GM12878 (cell line): Measurements from ENCODE around the gene KRTCAP3. TPM values are rescaled to one million over a fixed set of nuclear protein-coding genes. Genes with fewer than 3 reads are reported as not detected.

Experiments
- BCL3 ChIP-seq: IDR thresholded peaks from 2 replicates; pipeline ENCODE4 v1.6.1; 2011; ENCODE audit warnings: borderline replicate concordance, low read depth, mild to moderate bottlenecking, moderate library complexity, low read length; ENCODE audit not compliant: insufficient read depth, poor library complexity, severe bottlenecking
- BRCA1 ChIP-seq: IDR thresholded peaks from 2 replicates; pipeline ENCODE4 v1.6.1; 2011; ENCODE audit warnings: low read depth, low read length, improper control_type of control experiment
- CHD2 ChIP-seq: IDR thresholded peaks from 2 replicates; pipeline ENCODE4 v1.6.1; 2011; ENCODE audit warnings: low read depth, low read length, improper control_type of control experiment, borderline replicate concordance
- CTCF ChIP-seq, 3 experiments: IDR thresholded peaks in 2 of 3; conservative IDR thresholded peaks in 1 of 3; 2 replicates each; pipeline ENCODE4 v1.5.1; 2011; ENCODE audit warnings: low read depth in 3 of 3, low read length in 3 of 3, mild to moderate bottlenecking in 3 of 3, control low read depth in 2 of 3, moderate library complexity in 2 of 3, inconsistent platforms in 1 of 3, mixed read lengths in 1 of 3; ENCODE audit not compliant: control insufficient read depth in 2 of 3, insufficient read depth in 1 of 3; ENCODE audit errors: extremely low read depth in 1 of 3
- EGR1 ChIP-seq, 2 experiments: IDR thresholded peaks; 1 replicate in 1 of 2; 2 replicates in 1 of 2; pipeline ENCODE4 v1.6.1; 2011 to 2012; ENCODE audit warnings: low read depth in 2 of 2, low read length in 2 of 2, borderline replicate concordance in 1 of 2, mild to moderate bottlenecking in 1 of 2, moderate library complexity in 1 of 2
- HDAC6 ChIP-seq: fragments of 200-600 bp; sonication (generic); IDR thresholded peaks from one replicate; pipeline ENCODE4 v1.8.0; 2017; ENCODE audit warnings: antibody characterized with exemption; ENCODE audit not compliant: unreplicated experiment
- IKZF1 ChIP-seq: fragments of 450-650 bp; conservative IDR thresholded peaks from 2 replicates; pipeline ENCODE4 v1.6.1; 2017; ENCODE audit warnings: antibody characterized with exemption, mild to moderate bottlenecking
- IRF5 ChIP-seq: fragments of 450-650 bp; IDR thresholded peaks from 2 replicates; pipeline ENCODE4 v1.6.1; 2017; ENCODE audit warnings: borderline replicate concordance
- KDM1A ChIP-seq: fragments of 200-600 bp; sonication (generic); IDR thresholded peaks from 2 replicates; pipeline ENCODE4 v1.6.1; 2016; ENCODE audit warnings: borderline replicate concordance
- MTA3 ChIP-seq: IDR thresholded peaks from 2 replicates; pipeline ENCODE4 v1.6.1; 2012; ENCODE audit warnings: low read length, inconsistent platforms, borderline replicate concordance
- NFYA ChIP-seq: IDR thresholded peaks from 2 replicates; pipeline ENCODE4 v1.6.1; 2011; ENCODE audit warnings: low read depth, mild to moderate bottlenecking, low read length, improper control_type of control experiment, borderline replicate concordance
- NR2C1 ChIP-seq: fragments of 450-650 bp; IDR thresholded peaks from 2 replicates; pipeline ENCODE4 v1.6.1; 2017; ENCODE audit warnings: antibody characterized with exemption, mild to moderate bottlenecking, moderate library complexity
- PML ChIP-seq: IDR thresholded peaks from 2 replicates; pipeline ENCODE4 v1.6.1; 2012; ENCODE audit warnings: low read length, inconsistent platforms
- POLR2A ChIP-seq: IDR thresholded peaks from 2 replicates; pipeline ENCODE4 v1.6.1; 2011; ENCODE audit warnings: low read depth, mild to moderate bottlenecking, low read length
- RFX5 ChIP-seq: IDR thresholded peaks from 2 replicates; pipeline ENCODE4 v1.6.1; 2011; ENCODE audit warnings: low read depth, low read length, improper control_type of control experiment
- STAT1 ChIP-seq: fragments of 450-650 bp; conservative IDR thresholded peaks from 2 replicates; pipeline ENCODE4 v1.6.1; 2014; ENCODE audit warnings: antibody characterized with exemption, mild to moderate bottlenecking
- TARDBP ChIP-seq: IDR thresholded peaks from 2 replicates; pipeline ENCODE4 v1.6.1; 2016; ENCODE audit warnings: borderline replicate concordance
- YBX1 ChIP-seq: fragments of 450-650 bp; IDR thresholded peaks from 2 replicates; pipeline ENCODE4 v1.6.1; 2016; ENCODE audit warnings: antibody characterized with exemption
- ZNF207 ChIP-seq: fragments of 450-650 bp; IDR thresholded peaks from 2 replicates; pipeline ENCODE4 v1.6.1; 2014; ENCODE audit warnings: antibody characterized with exemption, mild to moderate bottlenecking, borderline replicate concordance
- polyA plus RNA-seq, 11 experiments: library from polyadenylated mRNA; depleted of rRNA in 4 of 11; unstranded in 6 of 11; stranded (reverse) in 5 of 11; fragments of >200 nt; fragmentation: Nextera tagmentation in 4 of 11; fragmentation: Illumina TruSeq in 1 of 11; extraction: Ambion mirVana in 4 of 11; extraction: Trizol in 1 of 11; gene quantifications; 1 replicate in 1 of 11; 2 replicates in 10 of 11; pipeline versions ENCODE4 v1.2.1 to v1.2.3, GENCODE V29; 2011 to 2016; ENCODE audit warnings: inconsistent platforms in 2 of 11, missing spikeins in 2 of 11, low read depth in 1 of 11
- total RNA-seq, 4 experiments: library from RNA; depleted of rRNA in 3 of 4; stranded (reverse); fragments of >200 nt in 3 of 4; fragmentation: Illumina TruSeq in 1 of 4; extraction: Trizol in 1 of 4; gene quantifications; 2 replicates each; pipeline versions ENCODE4 v1.2.1 to v1.2.3, GENCODE V29; 2013 to 2021
- TF ChIP-seq, protein P1 (sequence below): IDR thresholded peaks from 2 replicates; pipeline ENCODE4 v1.6.1; 2012; ENCODE audit warnings: improper control_type of control experiment, low read depth, low read length; ENCODE audit not compliant: insufficient replicate concordance

KRTCAP3 gene
- total and polyA plus RNA-seq, 10 of the 15 experiments (the other 5 are each of a cell fraction or from before 2014, with no cell fraction given) = 0.26 to 2.2 (median 0.82) TPM; not detected in 1

DNA sequence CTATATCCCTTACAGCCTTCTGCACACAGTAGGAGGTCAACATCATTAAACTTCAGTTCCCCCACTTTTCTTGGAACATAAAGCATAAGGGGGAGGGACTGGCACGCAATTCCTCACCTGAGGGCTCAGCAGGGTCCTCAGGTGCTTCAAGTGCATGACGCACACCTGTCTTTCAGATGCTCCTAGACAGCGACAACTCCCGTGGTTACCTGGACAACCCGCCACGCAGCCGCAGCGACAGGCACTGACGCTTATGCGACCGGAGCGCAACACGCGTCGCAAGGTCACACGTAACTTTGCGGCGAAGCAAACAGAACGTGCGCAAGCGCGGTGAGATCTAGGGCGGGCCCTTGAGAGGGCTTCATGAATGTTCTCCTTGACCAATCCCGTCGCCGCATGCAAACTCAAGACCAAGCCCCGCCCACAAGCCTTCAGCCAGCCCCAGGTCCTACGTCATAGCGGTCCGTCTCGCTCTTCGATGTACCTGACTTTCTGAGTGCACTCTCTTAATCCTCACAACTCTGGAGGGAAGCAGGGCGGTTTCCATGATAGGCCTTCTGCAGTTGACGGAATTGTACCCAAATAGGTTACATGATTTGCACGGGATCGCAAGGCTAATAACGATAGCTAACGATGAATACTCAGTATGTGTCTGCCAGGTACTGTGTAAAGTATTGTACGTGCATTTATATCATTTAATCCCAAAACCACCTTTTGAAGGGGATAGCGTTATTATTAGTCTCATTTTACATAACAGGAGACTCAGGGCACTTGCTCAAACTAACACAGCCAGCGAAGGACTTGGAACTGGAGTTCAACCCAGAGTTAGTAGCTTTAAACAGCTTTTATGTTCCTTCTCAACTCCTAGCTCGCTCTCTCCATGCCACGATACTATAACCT is 47.6 kb downstream of the KRTCAP3 start, which contains the start of gene IFT172 (continued):
- TF ChIP-seq, protein P1, sequence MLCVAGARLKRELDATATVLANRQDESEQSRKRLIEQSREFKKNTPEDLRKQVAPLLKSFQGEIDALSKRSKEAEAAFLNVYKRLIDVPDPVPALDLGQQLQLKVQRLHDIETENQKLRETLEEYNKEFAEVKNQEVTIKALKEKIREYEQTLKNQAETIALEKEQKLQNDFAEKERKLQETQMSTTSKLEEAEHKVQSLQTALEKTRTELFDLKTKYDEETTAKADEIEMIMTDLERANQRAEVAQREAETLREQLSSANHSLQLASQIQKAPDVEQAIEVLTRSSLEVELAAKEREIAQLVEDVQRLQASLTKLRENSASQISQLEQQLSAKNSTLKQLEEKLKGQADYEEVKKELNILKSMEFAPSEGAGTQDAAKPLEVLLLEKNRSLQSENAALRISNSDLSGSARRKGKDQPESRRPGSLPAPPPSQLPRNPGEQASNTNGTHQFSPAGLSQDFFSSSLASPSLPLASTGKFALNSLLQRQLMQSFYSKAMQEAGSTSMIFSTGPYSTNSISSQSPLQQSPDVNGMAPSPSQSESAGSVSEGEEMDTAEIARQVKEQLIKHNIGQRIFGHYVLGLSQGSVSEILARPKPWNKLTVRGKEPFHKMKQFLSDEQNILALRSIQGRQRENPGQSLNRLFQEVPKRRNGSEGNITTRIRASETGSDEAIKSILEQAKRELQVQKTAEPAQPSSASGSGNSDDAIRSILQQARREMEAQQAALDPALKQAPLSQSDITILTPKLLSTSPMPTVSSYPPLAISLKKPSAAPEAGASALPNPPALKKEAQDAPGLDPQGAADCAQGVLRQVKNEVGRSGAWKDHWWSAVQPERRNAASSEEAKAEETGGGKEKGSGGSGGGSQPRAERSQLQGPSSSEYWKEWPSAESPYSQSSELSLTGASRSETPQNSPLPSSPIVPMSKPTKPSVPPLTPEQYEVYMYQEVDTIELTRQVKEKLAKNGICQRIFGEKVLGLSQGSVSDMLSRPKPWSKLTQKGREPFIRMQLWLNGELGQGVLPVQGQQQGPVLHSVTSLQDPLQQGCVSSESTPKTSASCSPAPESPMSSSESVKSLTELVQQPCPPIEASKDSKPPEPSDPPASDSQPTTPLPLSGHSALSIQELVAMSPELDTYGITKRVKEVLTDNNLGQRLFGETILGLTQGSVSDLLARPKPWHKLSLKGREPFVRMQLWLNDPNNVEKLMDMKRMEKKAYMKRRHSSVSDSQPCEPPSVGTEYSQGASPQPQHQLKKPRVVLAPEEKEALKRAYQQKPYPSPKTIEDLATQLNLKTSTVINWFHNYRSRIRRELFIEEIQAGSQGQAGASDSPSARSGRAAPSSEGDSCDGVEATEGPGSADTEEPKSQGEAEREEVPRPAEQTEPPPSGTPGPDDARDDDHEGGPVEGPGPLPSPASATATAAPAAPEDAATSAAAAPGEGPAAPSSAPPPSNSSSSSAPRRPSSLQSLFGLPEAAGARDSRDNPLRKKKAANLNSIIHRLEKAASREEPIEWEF = no peak
- TF ChIP-seq KDM1A (no peak), CHD2 (0 out of 2 replicates have a peak, but pooled peaks have one; percentile 30), IKZF1 (peak; percentile 41; the same call in 1 of the 2 replicates), TARDBP (no peak), BCL3 (no peak), STAT1 (no peak), NFYA (no peak), YBX1 (no peak), IRF5 (no peak), CTCF (IDR thresholded peaks at IDR 0.05 in 2 of 3, conservative IDR thresholded peaks at IDR 0.05 in 1 of 3; ENCODE audit: control insufficient read depth in 2 of 3, extremely low read depth in 1 of 3, insufficient read depth in 1 of 3, low read depth in 3 of 3, low read length in 3 of 3) (no peak), EGR1 (IDR thresholded peaks at IDR 0.05; ENCODE audit: borderline replicate concordance in 1 of 2, low read depth in 2 of 2, low read length in 2 of 2) (peak in 1 of 2 experiments; percentile 85; a peak in 1 of 3 replicates), MTA3 (no peak), ZNF207 (no peak), RFX5 (peak; percentile 31; the same call in 1 of the 2 replicates), HDAC6 (no peak), BRCA1 (no peak), PML (no peak), POLR2A (peak; percentile 65), NR2C1 (peak; percentile 56; the same call in 1 of the 2 replicates)
- TF ChIP-seq, all 136 proteins: peak for 30
